ENCODE measurements around the gene INTS6. TPM values are rescaled to one million over a fixed set of nuclear protein-coding genes. Genes with fewer than 3 reads are reported as not detected.

The INTS6 gene
- total and polyA plus RNA-seq, 12 donors, result 13.1 to 82.4 (median 37.2) TPM

DNA sequence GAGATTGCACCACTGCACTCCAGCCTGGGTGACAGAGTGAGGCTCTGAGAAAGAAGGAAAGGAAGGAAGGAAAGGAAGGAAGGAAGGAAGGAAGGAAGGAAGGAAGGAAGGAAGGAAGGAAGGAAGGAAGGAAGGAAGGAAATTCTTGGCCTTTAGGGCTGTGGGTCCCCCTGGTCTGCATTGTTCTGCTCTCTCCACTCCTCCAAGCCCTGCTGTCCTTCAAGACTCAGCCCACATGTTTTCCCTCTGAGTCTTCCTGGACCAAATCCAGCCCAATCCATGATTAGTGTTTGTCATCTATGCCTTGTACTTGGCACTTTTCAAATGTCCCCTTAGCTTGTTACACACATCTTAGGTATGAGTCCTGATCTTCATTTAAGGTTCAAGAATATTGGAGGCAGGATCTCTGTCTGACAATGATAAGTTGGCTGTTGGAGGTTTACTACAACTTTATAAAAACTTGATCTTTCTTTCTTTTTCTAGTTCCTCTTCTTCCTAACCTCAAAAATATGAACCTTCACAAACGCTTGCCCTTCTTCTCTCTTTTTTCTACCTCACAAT lies 48.8 kb upstream of the INTS6 start:
- H3K4me1 ChIP-seq (replicated peaks in 1 of 2), result peaks cover 0 to 6% of the 10 kb centered on the region in 2 donors
- H3K9me3 ChIP-seq (replicated peaks in 1 of 3), result peaks cover 0 to 2% (median 0%) of the 10 kb centered on the region in 3 donors
- intact Hi-C loops (cut with DNase I), result no loop called here
- H3K36me3 ChIP-seq (replicated peaks in 1 of 2), result no peaks in the 10 kb centered on the region
- TF ChIP-seq POLR2A (IDR thresholded peaks at IDR 0.05) (no peak), CTCF (IDR thresholded peaks at IDR 0.05) (no peak)
- no peak overlapping the region for H3K4me3 ChIP-seq
- 54 to 78% (median 71%) methylated on average over 1 of the region's 1 CpG for WGBS, 4 donors
- no peak overlapping the region for H3K27ac ChIP-seq
- peak in 3 of 7 donors; percentile 18 to 23 (median 22) for DNase-seq
- no peaks in the 10 kb centered on the region for H3K27me3 ChIP-seq

GRCh38 chr13:51501096-51501495 lies 48.3 kb upstream of the INTS6 start:
- H3K27ac ChIP-seq, result no peak overlapping the region
- intact Hi-C loops (cut with DNase I), result no loop called here
- H3K9me3 ChIP-seq (replicated peaks in 1 of 3), result peaks cover 0 to 2% (median 0%) of the 10 kb centered on the region in 3 donors
- WGBS, 4 donors, result 88 to 94% (median 92%) methylated on average over 4 of the region's 4 CpGs
- H3K27me3 ChIP-seq, result no peaks in the 10 kb centered on the region
- H3K36me3 ChIP-seq (replicated peaks in 1 of 2), result no peaks in the 10 kb centered on the region
- no peak for TF ChIP-seq POLR2A (IDR thresholded peaks at IDR 0.05)
- TF ChIP-seq CTCF (IDR thresholded peaks at IDR 0.05), result no peak
- no peak for DNase-seq
- H3K4me1 ChIP-seq (replicated peaks in 1 of 2), result peaks cover 0 to 6% of the 10 kb centered on the region in 2 donors
- no peak overlapping the region for H3K4me3 ChIP-seq

- 12 to 33% (median 23%) methylated on average over 2 of the region's 2 CpGs for WGBS, 4 donors
- intact Hi-C loops (cut with DNase I), result no loop called here
- DNase-seq, result no peak
- Histone ChIP-seq H3K4me3 (no peak overlapping the region), H3K27me3 (no peaks in the 10 kb centered on the region), H3K4me1 (replicated peaks in 1 of 2) (peaks cover 0 to 6% of the 10 kb centered on the region in 2 donors), H3K27ac (no peak overlapping the region), H3K36me3 (replicated peaks in 1 of 2) (no peaks in the 10 kb centered on the region), H3K9me3 (replicated peaks in 1 of 3) (peaks cover 0 to 2% (median 0%) of the 10 kb centered on the region in 3 donors)
- TF ChIP-seq CTCF (IDR thresholded peaks at IDR 0.05) (no peak), POLR2A (IDR thresholded peaks at IDR 0.05) (no peak)
Observed at GRCh38 chr13:51500687-51501086, 47.9 kb upstream of the INTS6 start.

DNA sequence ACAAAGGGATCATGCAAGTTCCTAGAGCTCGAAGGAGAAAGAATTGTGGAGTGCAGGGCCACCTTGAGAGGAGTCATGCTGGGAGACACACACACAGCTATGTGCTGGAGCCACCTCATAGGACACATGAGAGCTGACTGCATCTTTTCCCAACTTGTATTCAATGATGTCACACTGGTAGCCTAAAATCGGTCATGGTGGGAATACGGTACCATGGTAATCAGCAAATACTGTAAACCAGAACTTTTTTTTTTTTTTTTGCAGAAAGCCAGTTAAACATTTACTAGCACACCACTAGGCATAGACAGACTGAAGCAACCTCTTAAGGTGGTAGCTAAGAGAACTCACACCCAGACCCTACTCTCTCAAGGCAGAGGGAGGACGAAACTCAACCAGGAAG lies 47.0 kb upstream of the INTS6 start:
- peaks cover 0 to 6% of the 10 kb centered on the region in 2 donors for H3K4me1 ChIP-seq (replicated peaks in 1 of 2)
- no peak for DNase-seq
- intact Hi-C loops (cut with DNase I), result no loop called here
- no peak for TF ChIP-seq POLR2A (IDR thresholded peaks at IDR 0.05)
- TF ChIP-seq CTCF (IDR thresholded peaks at IDR 0.05), result no peak
- H3K4me3 ChIP-seq, result no peak overlapping the region
- no peak overlapping the region for H3K27ac ChIP-seq
- WGBS, 4 donors, result 94 to 99% (median 97%) methylated on average over 4 of the region's 4 CpGs
- no peaks in the 10 kb centered on the region for H3K36me3 ChIP-seq (replicated peaks in 1 of 2)
- H3K27me3 ChIP-seq, result no peaks in the 10 kb centered on the region
- no peaks in the 10 kb centered on the region for H3K9me3 ChIP-seq (replicated peaks in 1 of 3)

Measured in adrenal gland (tissue), 12 donors.